Mesodermal cell (in vitro differentiated cells): ENCODE data around the gene POMT2.

Experiments used
- H3K27ac ChIP-seq: 2 replicates; pipeline ENCODE4 v1.7.0; 2013; ENCODE audit warnings: mild to moderate bottlenecking, low read depth, low read length, moderate library complexity; ENCODE audit not compliant: severe bottlenecking
- H3K36me3 ChIP-seq: 2 replicates; pipeline ENCODE4 v1.7.1; 2013; ENCODE audit warnings: mild to moderate bottlenecking, low read length, moderate library complexity; ENCODE audit not compliant: control insufficient read depth, insufficient read depth
- H3K4me1 ChIP-seq: one replicate; pipeline ENCODE4 v1.7.1; 2013; ENCODE audit warnings: mild to moderate bottlenecking, low read length; ENCODE audit not compliant: insufficient read depth, control insufficient read depth, poor library complexity, severe bottlenecking
- H3K4me3 ChIP-seq: 2 replicates; pipeline ENCODE4 v1.7.0; 2013; ENCODE audit warnings: low read length, control low read depth, mild to moderate bottlenecking; ENCODE audit not compliant: insufficient read depth, poor library complexity, severe bottlenecking; ENCODE audit errors: extremely low read depth
- H3K9me3 ChIP-seq: 2 replicates; pipeline ENCODE4 v1.7.1; 2013; ENCODE audit warnings: mild to moderate bottlenecking, low read length, moderate library complexity; ENCODE audit not compliant: control insufficient read depth
- WGBS, 2 experiments: methylation state at CpG; one replicate each; pipeline ENCODE4 v1.1.5; 2013; ENCODE audit warnings: missing lambda C conversion rate in 2 of 2; ENCODE audit not compliant: insufficient coverage in 2 of 2; 5-methylcytosine and 5-hydroxymethylcytosine counted together

POMT2 gene

DNA sequence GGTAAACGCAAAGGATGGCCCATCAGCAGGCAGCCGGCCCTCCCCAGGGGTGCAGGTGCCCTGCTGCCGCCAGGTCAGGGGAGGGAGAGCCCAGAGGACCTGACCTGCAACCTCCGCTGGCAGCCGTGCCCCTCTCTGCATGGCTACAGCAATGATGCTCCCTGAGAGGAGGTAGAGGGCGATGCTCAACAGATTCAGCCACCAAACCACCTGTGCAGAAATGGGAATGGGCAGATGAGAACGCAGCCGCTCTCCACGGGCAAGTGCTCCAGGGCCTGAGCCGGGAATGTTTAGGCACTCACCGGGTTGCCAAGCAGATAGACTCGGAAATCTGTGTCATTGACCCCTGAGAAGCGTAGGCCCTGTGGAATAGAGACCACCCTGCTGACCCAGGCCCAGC, 41.0 kb downstream of the POMT2 start:
- H3K4me1 ChIP-seq = no peaks in the 10 kb centered on the region
- WGBS, 2 experiments = 79 to 97% methylated on average over 12 of the region's 13 CpGs
- no peaks in the 10 kb centered on the region for H3K9me3 ChIP-seq
- no peak overlapping the region for H3K27ac ChIP-seq
- H3K4me3 ChIP-seq = no peak overlapping the region
- H3K36me3 ChIP-seq = peaks cover 55% of the 10 kb centered on the region

- Histone ChIP-seq H3K9me3 (no peaks in the 10 kb centered on the region), H3K4me3 (no peak overlapping the region), H3K27ac (no peak overlapping the region), H3K36me3 (peaks cover 44% of the 10 kb centered on the region), H3K4me1 (no peaks in the 10 kb centered on the region)
- 92 to 96% methylated on average over 6 to 11 of the region's 14 CpGs for WGBS, 2 experiments
Measured at GRCh38 chr14:77278461-77279230, 42.0 kb downstream of the POMT2 start.

DNA sequence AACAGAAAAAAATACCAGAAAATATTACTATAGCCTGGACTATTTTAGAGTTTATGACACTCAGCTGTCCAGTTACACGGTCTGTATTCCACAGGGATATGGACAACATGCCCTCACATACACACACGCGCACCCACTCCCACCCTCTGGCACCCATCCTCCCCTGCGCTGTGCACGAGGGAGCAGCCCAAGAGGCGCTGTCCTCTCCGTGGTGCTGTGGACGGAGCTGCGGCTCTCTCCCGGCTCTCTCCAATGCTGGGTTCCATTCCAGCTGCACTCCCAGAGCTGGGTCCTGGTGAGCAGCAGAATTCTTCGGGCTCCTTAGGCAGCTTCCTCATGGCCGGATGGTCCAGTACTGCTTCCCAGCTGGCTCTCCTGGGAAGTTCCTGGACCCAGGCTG, 43.7 kb downstream of the POMT2 start:
- no peak overlapping the region for H3K27ac ChIP-seq
- WGBS, 2 experiments = 86 to 94% methylated on average over 11 to 12 of the region's 12 CpGs
- no peaks in the 10 kb centered on the region for H3K9me3 ChIP-seq
- no peak overlapping the region for H3K4me3 ChIP-seq
- H3K36me3 ChIP-seq = peaks cover 30% of the 10 kb centered on the region
- no peaks in the 10 kb centered on the region for H3K4me1 ChIP-seq

- H3K9me3 ChIP-seq = no peaks in the 10 kb centered on the region
- H3K27ac ChIP-seq = no peak overlapping the region
- peaks cover 30% of the 10 kb centered on the region for H3K36me3 ChIP-seq
- WGBS, 2 experiments = 88% methylated on average over 10 to 12 of the region's 15 CpGs
- no peaks in the 10 kb centered on the region for H3K4me1 ChIP-seq
- no peak overlapping the region for H3K4me3 ChIP-seq
Measured at GRCh38 chr14:77276295-77276935, 44.3 kb downstream of the POMT2 start.

- WGBS, 2 experiments = 73 to 100% methylated on average over 2 to 5 of the region's 8 CpGs
- Histone ChIP-seq H3K36me3 (peaks cover 30% of the 10 kb centered on the region), H3K4me1 (no peaks in the 10 kb centered on the region), H3K27ac (no peak overlapping the region), H3K4me3 (no peak overlapping the region), H3K9me3 (no peaks in the 10 kb centered on the region)
Measured at GRCh38 chr14:77275601-77276017, 45.1 kb downstream of the POMT2 start.

GRCh38 chr14:77275041-77275580, 45.6 kb downstream of the POMT2 start:
- Histone ChIP-seq H3K4me1 (no peaks in the 10 kb centered on the region), H3K4me3 (no peak overlapping the region), H3K27ac (no peak overlapping the region), H3K36me3 (peaks cover 25% of the 10 kb centered on the region), H3K9me3 (no peaks in the 10 kb centered on the region)
- WGBS, 2 experiments = 77 to 82% methylated on average over 3 of the region's 5 CpGs

- Histone ChIP-seq H3K4me1 (no peaks in the 10 kb centered on the region), H3K9me3 (no peaks in the 10 kb centered on the region), H3K36me3 (peaks cover 13% of the 10 kb centered on the region), H3K27ac (no peak overlapping the region), H3K4me3 (no peak overlapping the region)
- WGBS, 2 experiments = 78 to 79% methylated on average over 4 of the region's 4 CpGs
Measured at GRCh38 chr14:77273796-77274195, 46.9 kb downstream of the POMT2 start.

- Histone ChIP-seq H3K36me3 (peaks cover under 1% of the 10 kb centered on the region), H3K4me3 (no peak overlapping the region), H3K27ac (no peak overlapping the region), H3K4me1 (no peaks in the 10 kb centered on the region), H3K9me3 (no peaks in the 10 kb centered on the region)
- 81 to 100% methylated on average over 2 to 3 of the region's 4 CpGs for WGBS, 2 experiments
Measured at GRCh38 chr14:77272261-77272660, 48.4 kb downstream of the POMT2 start.

GRCh38 chr14:77271113-77271710, 49.5 kb downstream of the POMT2 start, which contains the start of gene NGB:
Gene NGB, minus strand, starts transcription at chr14:77271206. Its CDS starts 269 bp downstream, at chr14:77270937.
- Histone ChIP-seq H3K36me3 (no peaks in the 10 kb centered on the region), H3K27ac (no peak within 1 kb of the TSS), H3K4me3 (peak within 1 kb of the TSS; percentile 22), H3K4me1 (no peaks in the 10 kb centered on the region), H3K9me3 (no peaks in the 10 kb centered on the region)
- WGBS, 2 experiments = 15 to 18% methylated on average over 28 to 36 of the region's 38 CpGs

DNA sequence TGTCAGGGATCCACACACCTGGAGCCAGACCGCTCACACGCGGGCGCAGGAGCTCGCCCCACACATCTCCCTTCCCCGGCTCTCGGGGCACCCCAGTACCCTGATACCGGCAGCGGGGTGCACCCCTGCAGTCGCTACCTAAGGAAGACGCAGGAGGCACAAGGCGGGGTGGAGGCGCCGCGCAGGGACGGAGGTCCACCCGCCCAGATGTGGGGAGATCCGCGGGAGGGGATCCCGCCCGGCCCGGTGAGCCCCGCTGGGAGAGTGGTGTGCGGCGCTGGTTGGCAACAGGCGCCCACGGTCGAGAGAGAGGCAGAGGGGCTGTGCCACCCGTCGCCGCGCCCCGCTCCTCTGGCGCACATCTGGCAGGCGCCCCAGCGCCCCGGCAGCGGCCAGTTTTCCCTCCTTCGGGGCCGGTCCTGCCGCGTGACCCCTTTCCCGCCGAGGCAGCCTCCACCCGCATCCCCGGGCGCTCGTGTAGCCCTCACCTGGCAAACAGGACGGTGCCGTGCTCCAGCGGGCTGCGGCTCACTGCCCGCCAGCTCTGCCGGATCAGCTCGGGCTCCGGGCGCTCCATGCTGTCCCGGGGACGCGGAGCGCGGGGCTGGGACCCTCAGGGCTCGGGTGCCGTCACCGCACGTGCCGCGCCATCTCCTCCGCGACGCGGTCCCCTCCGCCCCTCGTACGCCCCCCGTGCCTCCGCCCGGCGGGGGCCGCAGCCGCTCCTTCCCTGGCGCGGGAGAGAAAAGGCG, 50.1 kb downstream of the POMT2 start:
- Histone ChIP-seq H3K27ac (no peak overlapping the region), H3K4me1 (no peaks in the 10 kb centered on the region), H3K4me3 (peak overlapping the region; percentile 22), H3K36me3 (no peaks in the 10 kb centered on the region), H3K9me3 (no peaks in the 10 kb centered on the region)
- 5 to 11% methylated on average over 45 to 64 of the region's 84 CpGs for WGBS, 2 experiments
